Sigmoid colon (tissue), 7 donors: ENCODE measurements around the gene CLHC1. TPM values are rescaled to one million over a fixed set of nuclear protein-coding genes. Genes with fewer than 3 reads are reported as not detected.

ENCODE experiments used
- DNase-seq: peaks from one replicate; pipeline ENCODE4 v3.0.0-alpha.2; 2019
- H3K27ac ChIP-seq, 4 donors: fragments of 200-600 bp; sonication (generic); one replicate each; pipeline ENCODE4 v1.5.1; 2016 to 2019; ENCODE audit warnings: mild to moderate bottlenecking in 1 of 4
- H3K27me3 ChIP-seq, 3 donors: fragments of 200-600 bp; sonication (generic); one replicate each; pipeline ENCODE4 v1.5.1; 2019; ENCODE audit warnings: mild to moderate bottlenecking in 1 of 3
- H3K36me3 ChIP-seq, 4 donors: fragments of 200-600 bp; sonication (generic); one replicate each; pipeline ENCODE4 v1.5.1; 2016 to 2019
- H3K4me1 ChIP-seq, 4 donors: fragments of 200-600 bp; sonication (generic); one replicate each; pipeline ENCODE4 v1.5.1; 2017 to 2019
- H3K4me3 ChIP-seq, 4 donors: fragments of 200-600 bp; sonication (generic); one replicate each; pipeline ENCODE4 v1.5.1; 2017 to 2019; ENCODE audit warnings: mild to moderate bottlenecking in 2 of 4, moderate library complexity in 1 of 4
- H3K9me3 ChIP-seq, 4 donors: fragments of 200-600 bp in 3 of 4; sonication (generic) in 3 of 4; one replicate each; pipeline versions ENCODE4 v1.5.1 to v1.6.1; 2013 to 2019
- CTCF ChIP-seq, 4 experiments: fragments of 450-650 bp in 3 of 4; fragments of 200-600 bp in 1 of 4; IDR thresholded peaks; one replicate each; pipeline ENCODE4 v1.5.1; 2016 to 2019; ENCODE audit warnings: antibody characterized with exemption in 4 of 4, mild to moderate bottlenecking in 3 of 4, moderate library complexity in 2 of 4
- EP300 ChIP-seq, 4 donors: sonication (generic); formaldehyde crosslinking; IDR thresholded peaks; one replicate each; pipeline ENCODE4 v1.6.1; 2017; ENCODE audit warnings: antibody characterized with exemption in 4 of 4
- POLR2A ChIP-seq, 2 donors: fragments of 450-650 bp; IDR thresholded peaks; one replicate each; pipeline ENCODE4 v1.6.1; 2016; ENCODE audit warnings: antibody characterized with exemption in 2 of 2, mild to moderate bottlenecking in 2 of 2, moderate library complexity in 2 of 2
- POLR2AphosphoS5 ChIP-seq, 4 donors: sonication (generic); formaldehyde crosslinking; IDR thresholded peaks; one replicate each; pipeline ENCODE4 v1.6.1; 2017; ENCODE audit warnings: antibody characterized with exemption in 4 of 4
- WGBS, 2 donors: extraction: QIAGEN DNeasy Blood & Tissue Kit; methylation state at CpG; one replicate each; pipeline ENCODE4 v1.1.7; 2013; 5-methylcytosine and 5-hydroxymethylcytosine counted together
- intact Hi-C: fragments of 100-400 bp; cut with DNase I; formaldehyde crosslinking; loops from one replicate; pipeline ENCODE4 v1.15.1; 2023
- polyA plus RNA-seq, 3 donors: library from polyadenylated mRNA; stranded (reverse); fragments of 200-250 nt; gene quantifications; one replicate each; pipeline ENCODE4 v1.2.3, GENCODE V29; 2013
- total RNA-seq, 4 donors: library from RNA; depleted of rRNA; stranded (reverse); fragments of >200 nt; gene quantifications; one replicate each; pipeline ENCODE4 v1.1.0, GENCODE V29; 2016
- donor health status: healthy with polysubstance abuse.
- donor health status: Bipolar disorder and iron deficiency.
- donor health status: healthy.

Gene CLHC1
- total and polyA plus RNA-seq, 7 donors = 4.4 to 22.4 (median 6.6) TPM

GRCh38 chr2:55156326-55156725, 75.8 kb downstream of the CLHC1 start:
- TF ChIP-seq EP300 (IDR thresholded peaks at IDR 0.05) (no peak), POLR2AphosphoS5 (IDR thresholded peaks at IDR 0.05) (peak in 3 of 4 donors; percentile 30 to 67 (median 60)), POLR2A (IDR thresholded peaks at IDR 0.05) (no peak), CTCF (IDR thresholded peaks at IDR 0.05) (no peak)

GRCh38 chr2:55155764-55156281, 76.3 kb downstream of the CLHC1 start:
- H3K4me3 ChIP-seq = no peak overlapping the region
- H3K27me3 ChIP-seq = no peaks in the 10 kb centered on the region
- no peaks in the 10 kb centered on the region for H3K9me3 ChIP-seq
- H3K4me1 ChIP-seq = peaks cover 0 to 86% (median 84%) of the 10 kb centered on the region in 4 donors
- peak overlapping the region; percentile 48 to 80 (median 74) for H3K27ac ChIP-seq
- 11 to 61% methylated on average over 1 of the region's 1 CpG for WGBS, 2 donors
- intact Hi-C loops = loop anchor here (5.0 kb wide), 2 partner anchors 39 to 59 kb away; no protein-coding TSS in a partner anchor
- no peaks in the 10 kb centered on the region for H3K36me3 ChIP-seq
- no peak for DNase-seq
- TF ChIP-seq POLR2AphosphoS5 (IDR thresholded peaks at IDR 0.05) = no peak
- TF ChIP-seq CTCF (IDR thresholded peaks at IDR 0.05) = no peak
- TF ChIP-seq POLR2A (IDR thresholded peaks at IDR 0.05) = no peak
- TF ChIP-seq EP300 (IDR thresholded peaks at IDR 0.05) = no peak

More at GRCh38 chr2:55156326-55156725, 75.8 kb downstream of the CLHC1 start:
- Histone ChIP-seq H3K9me3 (no peaks in the 10 kb centered on the region), H3K36me3 (no peaks in the 10 kb centered on the region), H3K4me1 (peaks cover 0 to 87% (median 81%) of the 10 kb centered on the region in 4 donors), H3K27ac (peak overlapping the region; percentile 48 to 80 (median 74)), H3K27me3 (no peaks in the 10 kb centered on the region), H3K4me3 (no peak overlapping the region)
- intact Hi-C loops = loop anchor here (5.0 kb wide), 2 partner anchors 39 to 59 kb away; no protein-coding TSS in a partner anchor
- DNase-seq = no peak
- WGBS, 2 donors = 55 to 57% methylated on average over 2 of the region's 2 CpGs

- Histone ChIP-seq H3K36me3 (no peaks in the 10 kb centered on the region), H3K27me3 (no peaks in the 10 kb centered on the region), H3K9me3 (no peaks in the 10 kb centered on the region), H3K27ac (peak overlapping the region; percentile 47 to 80 (median 74)), H3K4me1 (peaks cover 0 to 85% (median 84%) of the 10 kb centered on the region in 4 donors), H3K4me3 (no peak overlapping the region)
- TF ChIP-seq POLR2AphosphoS5 (IDR thresholded peaks at IDR 0.05) (no peak), POLR2A (IDR thresholded peaks at IDR 0.05) (no peak), CTCF (IDR thresholded peaks at IDR 0.05) (no peak), EP300 (IDR thresholded peaks at IDR 0.05) (no peak)
- intact Hi-C loops = loop anchor here (5.0 kb wide), 2 partner anchors 38 to 58 kb away; no protein-coding TSS in a partner anchor
- DNase-seq = no peak
- WGBS, 2 donors = 84 to 85% methylated on average over 4 of the region's 4 CpGs
Observed at GRCh38 chr2:55155206-55155605, 76.9 kb downstream of the CLHC1 start.

GRCh38 chr2:55154525-55155030, 77.5 kb downstream of the CLHC1 start:
- Histone ChIP-seq H3K27ac (peak overlapping the region; percentile 47 to 80 (median 74)), H3K4me3 (no peak overlapping the region), H3K36me3 (no peaks in the 10 kb centered on the region), H3K27me3 (no peaks in the 10 kb centered on the region), H3K4me1 (peaks cover 0 to 85% (median 83%) of the 10 kb centered on the region in 4 donors), H3K9me3 (no peaks in the 10 kb centered on the region)
- TF ChIP-seq CTCF (IDR thresholded peaks at IDR 0.05) (no peak), POLR2AphosphoS5 (IDR thresholded peaks at IDR 0.05) (no peak), EP300 (IDR thresholded peaks at IDR 0.05) (no peak), POLR2A (IDR thresholded peaks at IDR 0.05) (no peak)
- WGBS, 2 donors = 61 to 83% methylated on average over 3 of the region's 3 CpGs
- intact Hi-C loops = loop anchor here (5.0 kb wide), 2 partner anchors 37 to 57 kb away; no protein-coding TSS in a partner anchor
- DNase-seq = no peak
